ENCODE measurements around the gene EMC9.

DNA sequence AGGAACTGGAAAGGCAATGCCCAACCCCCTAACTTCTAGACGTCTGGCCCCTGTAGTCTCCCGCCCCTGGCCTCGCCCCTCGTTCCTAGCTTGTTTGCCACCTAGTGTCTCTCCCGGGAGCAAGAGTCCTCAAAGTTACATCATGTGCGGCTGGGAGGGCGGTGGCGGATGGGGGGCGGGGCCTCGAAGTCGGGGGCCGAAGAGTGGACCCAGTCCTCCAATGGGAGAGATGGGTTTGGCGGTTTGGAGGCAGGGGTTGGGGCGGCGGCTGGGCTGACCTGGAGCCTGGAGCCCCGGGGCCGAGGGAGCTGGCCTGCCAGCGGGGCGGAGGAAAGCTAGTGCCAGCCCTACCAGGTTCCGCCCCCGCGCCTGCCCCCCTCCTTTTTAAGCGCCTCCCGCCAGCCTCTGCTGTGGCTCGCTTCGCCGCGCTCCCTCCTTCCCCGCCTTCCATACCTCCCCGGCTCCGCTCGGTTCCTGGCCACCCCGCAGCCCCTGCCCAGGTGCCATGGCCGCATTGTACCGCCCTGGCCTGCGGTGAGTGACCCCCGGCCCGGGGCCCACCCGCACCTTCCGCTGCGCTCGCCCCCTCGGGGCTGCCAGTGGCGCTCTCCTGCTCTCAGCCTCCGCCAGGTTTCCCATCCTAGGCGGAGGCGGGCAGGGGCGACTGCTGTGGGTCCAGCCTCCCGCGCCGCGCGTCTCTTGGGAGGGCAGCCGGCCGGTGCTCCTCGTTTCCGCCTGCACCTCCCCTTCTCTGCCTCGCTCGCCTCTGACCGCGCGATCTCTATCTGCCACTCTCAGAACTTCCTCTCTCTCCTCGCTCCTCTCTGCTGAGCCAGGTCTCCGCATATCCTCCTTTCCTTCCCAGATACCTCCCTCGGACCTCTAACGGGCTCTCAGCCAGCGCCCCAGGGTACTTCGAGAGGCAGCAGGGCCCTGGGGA, 47.2 kb downstream of the EMC9 start, which contains the start of gene PCK2:
- TF ChIP-seq, protein P1, sequence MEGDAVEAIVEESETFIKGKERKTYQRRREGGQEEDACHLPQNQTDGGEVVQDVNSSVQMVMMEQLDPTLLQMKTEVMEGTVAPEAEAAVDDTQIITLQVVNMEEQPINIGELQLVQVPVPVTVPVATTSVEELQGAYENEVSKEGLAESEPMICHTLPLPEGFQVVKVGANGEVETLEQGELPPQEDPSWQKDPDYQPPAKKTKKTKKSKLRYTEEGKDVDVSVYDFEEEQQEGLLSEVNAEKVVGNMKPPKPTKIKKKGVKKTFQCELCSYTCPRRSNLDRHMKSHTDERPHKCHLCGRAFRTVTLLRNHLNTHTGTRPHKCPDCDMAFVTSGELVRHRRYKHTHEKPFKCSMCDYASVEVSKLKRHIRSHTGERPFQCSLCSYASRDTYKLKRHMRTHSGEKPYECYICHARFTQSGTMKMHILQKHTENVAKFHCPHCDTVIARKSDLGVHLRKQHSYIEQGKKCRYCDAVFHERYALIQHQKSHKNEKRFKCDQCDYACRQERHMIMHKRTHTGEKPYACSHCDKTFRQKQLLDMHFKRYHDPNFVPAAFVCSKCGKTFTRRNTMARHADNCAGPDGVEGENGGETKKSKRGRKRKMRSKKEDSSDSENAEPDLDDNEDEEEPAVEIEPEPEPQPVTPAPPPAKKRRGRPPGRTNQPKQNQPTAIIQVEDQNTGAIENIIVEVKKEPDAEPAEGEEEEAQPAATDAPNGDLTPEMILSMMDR (IDR thresholded peaks at IDR 0.05) = peak; percentile 9
- TF ChIP-seq EZH2 (IDR thresholded peaks at IDR 0.05) = no peak
